ENCODE results near the gene BLVRB. TPM values are rescaled to one million over a fixed set of nuclear protein-coding genes. Genes with fewer than 3 reads are reported as not detected.
"Not testable (repeated sequence)": the region's sequence is repeated elsewhere in the genome, so short reads cannot be mapped to it uniquely, and the experiment has no call there.

Gene BLVRB
- total RNA-seq, 1 experiment from 2014 or later: 204 TPM

DNA sequence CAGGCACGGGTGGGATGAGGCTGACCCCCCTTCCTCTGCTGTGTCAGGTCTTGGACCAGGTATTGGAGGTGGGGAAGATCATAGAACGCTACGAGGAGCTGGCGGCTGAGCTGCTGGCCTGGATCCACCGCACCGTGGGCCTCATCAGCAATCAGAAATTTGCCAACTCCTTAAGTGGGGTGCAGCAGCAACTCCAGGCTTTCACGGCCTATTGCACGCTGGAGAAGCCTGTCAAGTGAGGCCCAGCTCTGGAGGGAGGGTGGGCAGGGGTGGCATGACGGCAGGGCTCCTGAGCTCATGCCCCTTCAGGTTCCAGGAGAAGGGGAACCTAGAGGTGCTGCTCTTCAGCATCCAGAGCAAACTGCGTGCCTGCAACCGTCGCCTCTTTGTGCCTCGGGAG, 36.5 kb upstream of the BLVRB start:
- ChIA-PET CTCF (interaction anchor here (0.6 to 1.1 kb wide), 4 partner anchors 19 to 679 kb away, joined by 3 to 8 read pairs (median 4); no protein-coding TSS in a partner anchor), POLR2A (ENCODE audit: unreplicated experiment) (interaction anchor here (0.6 kb wide), 1 partner anchor 772 kb away, joined by 3 read pairs; no protein-coding TSS in a partner anchor)
- no peaks in the 10 kb centered on the region for H3K9me2 ChIP-seq (ENCODE audit: insufficient read depth)
- H2AFZ ChIP-seq: no peak overlapping the region
- H3K79me2 ChIP-seq (ENCODE audit: low read depth): no peaks in the 10 kb centered on the region
- DNase-seq: no peak
- no peaks in the 10 kb centered on the region for H3K36me3 ChIP-seq (ENCODE audit: low read depth)
- H3F3A ChIP-seq (ENCODE audit: insufficient read depth, low read depth): no peaks in the 10 kb centered on the region
- intact Hi-C loops (cut with micrococcal nuclease; ENCODE audit: unreplicated experiment): no loop called here
- BruUV-seq (replicated peaks): no TSS peak
- no peak overlapping the region for H3K4me2 ChIP-seq
- no peak for TF ChIP-seq EZH2 (IDR thresholded peaks at IDR 0.05; ENCODE audit: low read depth)
- TF ChIP-seq, protein P1, sequence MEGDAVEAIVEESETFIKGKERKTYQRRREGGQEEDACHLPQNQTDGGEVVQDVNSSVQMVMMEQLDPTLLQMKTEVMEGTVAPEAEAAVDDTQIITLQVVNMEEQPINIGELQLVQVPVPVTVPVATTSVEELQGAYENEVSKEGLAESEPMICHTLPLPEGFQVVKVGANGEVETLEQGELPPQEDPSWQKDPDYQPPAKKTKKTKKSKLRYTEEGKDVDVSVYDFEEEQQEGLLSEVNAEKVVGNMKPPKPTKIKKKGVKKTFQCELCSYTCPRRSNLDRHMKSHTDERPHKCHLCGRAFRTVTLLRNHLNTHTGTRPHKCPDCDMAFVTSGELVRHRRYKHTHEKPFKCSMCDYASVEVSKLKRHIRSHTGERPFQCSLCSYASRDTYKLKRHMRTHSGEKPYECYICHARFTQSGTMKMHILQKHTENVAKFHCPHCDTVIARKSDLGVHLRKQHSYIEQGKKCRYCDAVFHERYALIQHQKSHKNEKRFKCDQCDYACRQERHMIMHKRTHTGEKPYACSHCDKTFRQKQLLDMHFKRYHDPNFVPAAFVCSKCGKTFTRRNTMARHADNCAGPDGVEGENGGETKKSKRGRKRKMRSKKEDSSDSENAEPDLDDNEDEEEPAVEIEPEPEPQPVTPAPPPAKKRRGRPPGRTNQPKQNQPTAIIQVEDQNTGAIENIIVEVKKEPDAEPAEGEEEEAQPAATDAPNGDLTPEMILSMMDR (conservative IDR thresholded peaks at IDR 0.05): no peak
- no peak overlapping the region for H3K4me3 ChIP-seq
- no peaks in the 10 kb centered on the region for H3K4me1 ChIP-seq (replicated peaks; ENCODE audit: insufficient read depth)
- H4K20me1 ChIP-seq (ENCODE audit: insufficient read depth): no peaks in the 10 kb centered on the region
- H3K27ac ChIP-seq: no peak overlapping the region
- H3K9me3 ChIP-seq (ENCODE audit: insufficient read depth, low read depth): no peaks in the 10 kb centered on the region
- peaks cover 23% of the 10 kb centered on the region for H3K27me3 ChIP-seq (ENCODE audit: insufficient read depth, low read depth)

DNA sequence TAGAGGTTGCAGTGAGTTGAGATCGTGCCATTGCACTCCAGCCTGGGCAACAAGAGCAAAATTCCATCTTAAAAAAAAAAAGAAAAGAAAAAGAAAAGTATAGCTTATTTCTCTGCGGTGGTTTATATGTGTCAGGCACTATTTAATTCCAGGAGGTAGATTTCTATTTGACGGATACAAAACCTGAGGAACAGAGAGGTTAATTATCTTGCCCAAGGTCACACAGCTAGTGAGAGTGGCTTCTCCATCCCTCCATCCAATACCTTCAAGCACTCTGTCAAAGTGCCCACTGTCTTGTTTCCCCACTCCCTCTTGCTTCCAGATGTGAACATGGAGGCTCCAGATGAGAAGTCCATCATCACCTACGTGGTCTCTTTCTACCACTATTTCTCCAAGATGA, 36.1 kb upstream of the BLVRB start:
- ChIA-PET POLR2A (ENCODE audit: unreplicated experiment) (no interaction called here), CTCF (interaction anchor here (0.6 to 1.1 kb wide), 2 partner anchors 20 to 183 kb away, joined by 3 to 4 read pairs; no protein-coding TSS in a partner anchor)
- Histone ChIP-seq H3K4me3 (no peak overlapping the region), H3F3A (ENCODE audit: insufficient read depth, low read depth) (no peaks in the 10 kb centered on the region), H3K9me2 (ENCODE audit: insufficient read depth) (no peaks in the 10 kb centered on the region), H3K27me3 (ENCODE audit: insufficient read depth, low read depth) (peaks cover 20% of the 10 kb centered on the region), H3K4me1 (replicated peaks; ENCODE audit: insufficient read depth) (no peaks in the 10 kb centered on the region), H3K4me2 (no peak overlapping the region), H3K27ac (no peak overlapping the region), H3K36me3 (ENCODE audit: low read depth) (no peaks in the 10 kb centered on the region), H4K20me1 (ENCODE audit: insufficient read depth) (no peaks in the 10 kb centered on the region), H3K9me3 (ENCODE audit: insufficient read depth, low read depth) (no peaks in the 10 kb centered on the region), H2AFZ (no peak overlapping the region), H3K79me2 (ENCODE audit: low read depth) (no peaks in the 10 kb centered on the region)
- no peak for DNase-seq
- intact Hi-C loops (cut with micrococcal nuclease; ENCODE audit: unreplicated experiment): no loop called here
- no peak for TF ChIP-seq EZH2 (IDR thresholded peaks at IDR 0.05; ENCODE audit: low read depth)
- TF ChIP-seq, protein P1 (conservative IDR thresholded peaks at IDR 0.05): no peak
- no TSS peak for BruUV-seq (replicated peaks)

DNA sequence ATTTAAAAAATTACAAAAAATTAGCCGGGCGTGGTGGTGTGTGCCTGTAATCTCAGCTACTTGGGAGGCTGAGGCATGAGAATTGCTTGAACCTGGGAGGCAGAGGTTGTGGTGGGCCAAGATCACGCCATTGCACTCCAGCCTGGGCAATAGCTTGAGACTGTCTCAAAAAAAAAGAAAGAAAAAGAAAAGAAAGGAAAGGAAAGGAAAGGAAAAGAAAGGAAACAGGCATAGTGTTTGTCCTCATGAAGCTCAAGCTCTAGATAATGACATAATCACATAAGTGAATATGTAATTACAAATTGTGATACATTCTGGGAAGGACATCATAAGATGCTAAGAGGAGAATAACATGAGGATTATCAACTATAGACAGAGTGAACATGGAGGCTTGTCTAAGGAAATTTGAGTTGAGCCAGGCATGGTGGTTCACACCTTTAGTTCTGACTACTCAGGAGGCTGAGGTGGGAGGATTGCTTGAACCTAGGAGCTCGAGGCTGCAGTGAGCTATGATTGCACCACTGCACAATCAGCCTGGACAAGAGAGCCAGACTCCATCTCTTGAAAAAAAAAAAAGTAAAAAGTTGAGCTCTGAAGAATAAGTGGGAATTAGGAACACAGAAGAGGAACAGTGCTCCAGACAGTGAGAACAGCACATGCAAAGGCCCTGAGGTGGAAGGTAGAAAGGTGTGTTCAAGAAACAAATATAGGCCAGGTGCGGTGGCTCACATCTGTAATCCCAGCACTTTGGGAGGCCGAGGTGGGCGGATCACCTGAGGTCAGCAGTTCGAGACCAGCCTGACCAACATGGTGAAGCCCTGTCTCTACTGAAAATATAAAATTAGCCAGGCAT, 35.4 kb upstream of the BLVRB start:
- H3K79me2 ChIP-seq (ENCODE audit: low read depth); H3K4me2 ChIP-seq; H3K36me3 ChIP-seq (ENCODE audit: low read depth); H3K9me3 ChIP-seq (ENCODE audit: insufficient read depth, low read depth); H3K9me2 ChIP-seq (ENCODE audit: insufficient read depth); H2AFZ ChIP-seq; H3F3A ChIP-seq (ENCODE audit: insufficient read depth, low read depth); POLR2A ChIA-PET (ENCODE audit: unreplicated experiment); intact Hi-C loops (cut with micrococcal nuclease; ENCODE audit: unreplicated experiment); DNase-seq; H3K27ac ChIP-seq; H4K20me1 ChIP-seq (ENCODE audit: insufficient read depth); H3K4me1 ChIP-seq (replicated peaks; ENCODE audit: insufficient read depth); BruUV-seq (replicated peaks); H3K4me3 ChIP-seq: not testable (repeated sequence)
- peaks cover 13% of the 10 kb centered on the region for H3K27me3 ChIP-seq (ENCODE audit: insufficient read depth, low read depth)
- CTCF ChIA-PET: interaction anchor here (1.1 kb wide), 1 partner anchor 20 kb away, joined by 3 read pairs; no protein-coding TSS in a partner anchor

All from PC-9 (cell line).